NCI-H2029 (cell line): ENCODE data around the gene AURKAIP1.
A peak's percentile ranks its signal among the peaks of the same experiment; 100 is the strongest.
"Not testable (repeated sequence)": the region's sequence is repeated elsewhere in the genome, so short reads cannot be mapped to it uniquely, and the experiment has no call there.

Experiments used
- DNase-seq: peaks from one replicate; lab custom pipeline; 2025; lab: John Stamatoyannopoulos, UW

The AURKAIP1 gene

GRCh38 chr1:1385339-1385738, 10.3 kb upstream of the AURKAIP1 start:
- DNase-seq: not testable (repeated sequence)

GRCh38 chr1:1381294-1381693, 6.3 kb upstream of the AURKAIP1 start:
- DNase-seq: no peak

GRCh38 chr1:1380860-1381259, 5.9 kb upstream of the AURKAIP1 start:
- no peak for DNase-seq

GRCh38 chr1:1377540-1378205, 2.7 kb upstream of the AURKAIP1 start:
- DNase-seq: no peak

- DNase-seq: no peak
Measured at GRCh38 chr1:1376551-1377226, 1.7 kb upstream of the AURKAIP1 start.

- DNase-seq: no peak
Measured at GRCh38 chr1:1374589-1374928, 448 bp downstream of the AURKAIP1 start.

- DNase-seq: no peak
Measured at GRCh38 chr1:1373815-1374588, 1.0 kb downstream of the AURKAIP1 start.

GRCh38 chr1:1373051-1373814, 1.8 kb downstream of the AURKAIP1 start:
- DNase-seq: no peak

GRCh38 chr1:1371746-1372711, 3.0 kb downstream of the AURKAIP1 start:
- DNase-seq: peak; percentile 35

- no peak for DNase-seq
Measured at GRCh38 chr1:1371364-1371745, 3.7 kb downstream of the AURKAIP1 start.

GRCh38 chr1:1370771-1371300, 4.2 kb downstream of the AURKAIP1 start:
- no peak for DNase-seq

- not testable (repeated sequence) for DNase-seq
Measured at GRCh38 chr1:1370094-1370493, 4.9 kb downstream of the AURKAIP1 start.

- no peak for DNase-seq
Measured at GRCh38 chr1:1367315-1367714, 7.7 kb downstream of the AURKAIP1 start.

GRCh38 chr1:1366699-1367066, 8.3 kb downstream of the AURKAIP1 start:
- DNase-seq: no peak

GRCh38 chr1:1365875-1366698, 8.9 kb downstream of the AURKAIP1 start:
- no peak for DNase-seq

- DNase-seq: no peak
Measured at GRCh38 chr1:1364266-1364665, 10.7 kb downstream of the AURKAIP1 start.

GRCh38 chr1:1361982-1362423, 13.0 kb downstream of the AURKAIP1 start:
- no peak for DNase-seq

- no peak for DNase-seq
Measured at GRCh38 chr1:1361233-1361981, 13.6 kb downstream of the AURKAIP1 start.

GRCh38 chr1:1360506-1361169, 14.4 kb downstream of the AURKAIP1 start:
- no peak for DNase-seq
